Anterior cingulate cortex (tissue), 58 donors: ENCODE measurements around the gene FMN2.
A peak's percentile ranks its signal among the peaks of the same experiment; 100 is the strongest.
"Not testable (repeated sequence)": the region's sequence is repeated elsewhere in the genome, so short reads cannot be mapped to it uniquely, and the experiment has no call there.

Experiments used
- DNase-seq, 58 donors: peaks; one replicate each; lab custom pipeline; 2025; lab: John Stamatoyannopoulos, UW

The FMN2 gene

GRCh38 chr1:240128366-240128765, 36.7 kb downstream of the FMN2 start:
- no peak for DNase-seq

GRCh38 chr1:240134113-240134512, 42.4 kb downstream of the FMN2 start:
- DNase-seq, result no peak

GRCh38 chr1:240134596-240134995, 42.9 kb downstream of the FMN2 start:
- DNase-seq, result no peak

- DNase-seq, result no peak
These were observed 44.7 kb downstream of the FMN2 start for GRCh38 chr1:240136402-240136801.

GRCh38 chr1:240138867-240139266, 47.2 kb downstream of the FMN2 start:
- no peak for DNase-seq

GRCh38 chr1:240139511-240139910, 47.8 kb downstream of the FMN2 start:
- DNase-seq, result no peak

GRCh38 chr1:240145120-240145519, 53.4 kb downstream of the FMN2 start:
- DNase-seq, result no peak

GRCh38 chr1:240148333-240148732, 56.6 kb downstream of the FMN2 start:
- no peak for DNase-seq

- peak in 2 of 58 donors; percentile 29 to 54 for DNase-seq
These were observed 57.9 kb downstream of the FMN2 start for GRCh38 chr1:240149484-240150094.

- DNase-seq, result no peak
These were observed 59.6 kb downstream of the FMN2 start for GRCh38 chr1:240151136-240151735.

GRCh38 chr1:240152611-240153297, 61.1 kb downstream of the FMN2 start:
- DNase-seq, result peak in 6 of 58 donors; percentile 6 to 36 (median 12)

GRCh38 chr1:240155605-240156004, 63.9 kb downstream of the FMN2 start:
- DNase-seq, result no peak

GRCh38 chr1:240164742-240165141, 73.1 kb downstream of the FMN2 start:
- no peak for DNase-seq

GRCh38 chr1:240169188-240169587, 77.5 kb downstream of the FMN2 start:
- no peak for DNase-seq

- peak in 5 of 58 donors; percentile 22 to 50 (median 36) for DNase-seq
These were observed 78.6 kb downstream of the FMN2 start for GRCh38 chr1:240170266-240170665.

- no peak for DNase-seq
These were observed 79.1 kb downstream of the FMN2 start for GRCh38 chr1:240170806-240171205.

- no peak for DNase-seq
These were observed 80.2 kb downstream of the FMN2 start for GRCh38 chr1:240171907-240172306.

GRCh38 chr1:240173836-240174235, 82.2 kb downstream of the FMN2 start:
- DNase-seq, result no peak

GRCh38 chr1:240174734-240175133, 83.1 kb downstream of the FMN2 start:
- no peak for DNase-seq

- DNase-seq, result peak in 17 of 58 donors; percentile 8 to 51 (median 28)
These were observed 86.7 kb downstream of the FMN2 start for GRCh38 chr1:240178366-240178765.

- DNase-seq, result not testable (repeated sequence)
These were observed 93.0 kb downstream of the FMN2 start for GRCh38 chr1:240184682-240185081.

- DNase-seq, result peak in 4 of 58 donors; percentile 11 to 28 (median 20)
These were observed 96.5 kb downstream of the FMN2 start for GRCh38 chr1:240188139-240188538.
